Upper lobe of right lung (tissue), 1 donor: ENCODE data around the gene CLECL1. TPM values are rescaled to one million over a fixed set of nuclear protein-coding genes. Genes with fewer than 3 reads are reported as not detected.

Experiments
- ATAC-seq: fragments of 200-7000 bp; cut with Tn5 transposase; one replicate; pipeline ENCODE4 v1.9.1; 2020; ENCODE audit warnings: mild to moderate bottlenecking, moderate library complexity
- DNase-seq: peaks from one replicate; pipeline ENCODE4 v3.0.0-alpha.2; 2020
- H3K27ac ChIP-seq: fragments of 200-600 bp; one replicate; pipeline ENCODE4 v1.8.0; 2022
- H3K27me3 ChIP-seq: fragments of 200-600 bp; one replicate; pipeline ENCODE4 v1.8.0; 2022; ENCODE audit warnings: mild to moderate bottlenecking
- H3K36me3 ChIP-seq: fragments of 200-600 bp; one replicate; pipeline ENCODE4 v1.8.0; 2022
- H3K4me1 ChIP-seq: fragments of 200-600 bp; one replicate; pipeline ENCODE4 v1.8.0; 2022
- H3K4me3 ChIP-seq: fragments of 200-600 bp; one replicate; pipeline ENCODE4 v1.8.0; 2022; ENCODE audit warnings: mild to moderate bottlenecking
- H3K9me3 ChIP-seq: fragments of 200-600 bp; one replicate; pipeline ENCODE4 v1.8.0; 2022
- CTCF ChIP-seq: fragments of 200-600 bp; IDR thresholded peaks from one replicate; pipeline ENCODE4 v1.8.0; 2022; ENCODE audit warnings: antibody characterized with exemption
- intact Hi-C: fragments of 100-400 bp; cut with DNase I; formaldehyde crosslinking; loops from one replicate; pipeline ENCODE4 v1.11.0; 2022
- long read RNA-seq: library from polyadenylated mRNA; unstranded; transcript quantifications from one replicate; pipeline ENCODE4 v2.0.0, GENCODE V29; 2021
- total RNA-seq: library from RNA; stranded (reverse); fragmentation: NEBNext Ultra II Directional; extraction: Animal tissue kit (Norgen Biotek cat#: 25700); gene quantifications from one replicate; pipeline ENCODE4 v1.2.1, GENCODE V29; 2021
- donor health status: DM: no; HTN: yes; CAD: no; lungs with severe emphysema.

Gene CLECL1
- 3.4 TPM for total RNA-seq
- long read RNA-seq: 0 reads

- Histone ChIP-seq H3K9me3 (no peaks in the 10 kb centered on the region), H3K27me3 (no peaks in the 10 kb centered on the region), H3K27ac (peak within 1 kb of the TSS; percentile 71), H3K36me3 (no peaks in the 10 kb centered on the region), H3K4me3 (peak within 1 kb of the TSS; percentile 17), H3K4me1 (peaks cover 9% of the 10 kb centered on the region)
- TF ChIP-seq CTCF: no peak
- no peak for ATAC-seq
- no peak for DNase-seq
- intact Hi-C loops: no loop called here
Observed at GRCh38 chr12:9732921-9733461, at the start of gene CLECL1. Gene CLECL1, minus strand, starts transcription at chr12:9733097.

GRCh38 chr12:9781360-9781759, 48.5 kb upstream of the CLECL1 start:
- no peaks in the 10 kb centered on the region for H3K9me3 ChIP-seq
- no peaks in the 10 kb centered on the region for H3K36me3 ChIP-seq
- ATAC-seq (no peak), DNase-seq (no peak)
- no peaks in the 10 kb centered on the region for H3K4me1 ChIP-seq
- H3K27ac ChIP-seq: no peak overlapping the region
- intact Hi-C loops: no loop called here
- H3K4me3 ChIP-seq: no peak overlapping the region
- TF ChIP-seq CTCF: no peak
- H3K27me3 ChIP-seq: no peaks in the 10 kb centered on the region

- no peak for ATAC-seq
- H3K4me1 ChIP-seq: peaks cover 6% of the 10 kb centered on the region
- H3K36me3 ChIP-seq: no peaks in the 10 kb centered on the region
- no peak overlapping the region for H3K4me3 ChIP-seq
- intact Hi-C loops: no loop called here
- no peak for TF ChIP-seq CTCF
- H3K27ac ChIP-seq: no peak overlapping the region
- H3K9me3 ChIP-seq: no peaks in the 10 kb centered on the region
- no peaks in the 10 kb centered on the region for H3K27me3 ChIP-seq
- no peak for DNase-seq
Observed at GRCh38 chr12:9779209-9779608, 46.3 kb upstream of the CLECL1 start.

- intact Hi-C loops: no loop called here
- no peak overlapping the region for H3K27ac ChIP-seq
- no peak overlapping the region for H3K4me3 ChIP-seq
- H3K4me1 ChIP-seq: peaks cover 6% of the 10 kb centered on the region
- no peaks in the 10 kb centered on the region for H3K9me3 ChIP-seq
- H3K36me3 ChIP-seq: no peaks in the 10 kb centered on the region
- ATAC-seq (no peak), DNase-seq (no peak)
- no peaks in the 10 kb centered on the region for H3K27me3 ChIP-seq
- TF ChIP-seq CTCF: no peak
Observed at GRCh38 chr12:9776781-9777180, 43.9 kb upstream of the CLECL1 start.

GRCh38 chr12:9773216-9773877, 40.5 kb upstream of the CLECL1 start:
- intact Hi-C loops: no loop called here
- no peaks in the 10 kb centered on the region for H3K36me3 ChIP-seq
- no peak overlapping the region for H3K27ac ChIP-seq
- DNase-seq: no peak
- H3K9me3 ChIP-seq: no peaks in the 10 kb centered on the region
- H3K27me3 ChIP-seq: no peaks in the 10 kb centered on the region
- ATAC-seq: no peak
- peaks cover 12% of the 10 kb centered on the region for H3K4me1 ChIP-seq
- TF ChIP-seq CTCF: no peak
- no peak overlapping the region for H3K4me3 ChIP-seq

- ATAC-seq: peak; percentile 12
- TF ChIP-seq CTCF: no peak
Observed at GRCh38 chr12:9763025-9763424, 30.1 kb upstream of the CLECL1 start.

More at GRCh38 chr12:9763025-9763424, 30.1 kb upstream of the CLECL1 start:
- H3K27ac ChIP-seq: no peak overlapping the region
- no peaks in the 10 kb centered on the region for H3K4me1 ChIP-seq
- H3K36me3 ChIP-seq: no peaks in the 10 kb centered on the region
- DNase-seq: no peak
- H3K27me3 ChIP-seq: no peaks in the 10 kb centered on the region
- no peaks in the 10 kb centered on the region for H3K9me3 ChIP-seq
- no peak overlapping the region for H3K4me3 ChIP-seq
- intact Hi-C loops: no loop called here
